Esophagus squamous epithelium (tissue), 4 donors: ENCODE measurements around the gene SNAP25.

Experiments used
- POLR2A ChIP-seq, 4 donors: fragments of 450-650 bp; IDR thresholded peaks; one replicate each; pipeline ENCODE4 v1.6.1; 2017; ENCODE audit warnings: antibody characterized with exemption in 4 of 4, mild to moderate bottlenecking in 4 of 4, moderate library complexity in 3 of 4
- TF ChIP-seq, protein P1 (sequence below), 6 experiments: fragments of 450-650 bp in 4 of 6; fragments of 200-600 bp in 2 of 6; sonication (generic) in 2 of 6; IDR thresholded peaks; one replicate each; pipeline ENCODE4 v1.5.1; 2016 to 2019; ENCODE audit warnings: antibody characterized with exemption in 6 of 6, mild to moderate bottlenecking in 4 of 6, moderate library complexity in 4 of 6

DNA sequence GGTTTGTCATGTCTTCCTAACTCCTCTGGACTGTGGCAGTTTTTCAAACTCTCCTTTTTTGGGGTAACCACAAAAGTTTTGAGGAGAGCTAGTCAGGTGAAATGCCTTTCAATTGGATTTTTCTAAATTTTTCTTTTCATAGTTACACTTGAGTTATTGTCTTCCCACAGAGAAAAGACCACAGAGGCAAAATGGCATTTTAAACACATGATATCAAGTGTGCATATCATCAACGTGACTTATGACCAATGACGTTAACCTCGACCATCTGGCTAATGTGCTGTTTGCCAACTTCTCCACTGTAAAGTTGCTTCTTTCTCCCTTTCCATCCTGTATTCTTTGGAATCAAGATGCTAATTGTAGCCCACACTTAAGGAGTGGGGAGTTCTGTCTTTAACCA, 41.3 kb upstream of the SNAP25 start:
- TF ChIP-seq, protein P1, sequence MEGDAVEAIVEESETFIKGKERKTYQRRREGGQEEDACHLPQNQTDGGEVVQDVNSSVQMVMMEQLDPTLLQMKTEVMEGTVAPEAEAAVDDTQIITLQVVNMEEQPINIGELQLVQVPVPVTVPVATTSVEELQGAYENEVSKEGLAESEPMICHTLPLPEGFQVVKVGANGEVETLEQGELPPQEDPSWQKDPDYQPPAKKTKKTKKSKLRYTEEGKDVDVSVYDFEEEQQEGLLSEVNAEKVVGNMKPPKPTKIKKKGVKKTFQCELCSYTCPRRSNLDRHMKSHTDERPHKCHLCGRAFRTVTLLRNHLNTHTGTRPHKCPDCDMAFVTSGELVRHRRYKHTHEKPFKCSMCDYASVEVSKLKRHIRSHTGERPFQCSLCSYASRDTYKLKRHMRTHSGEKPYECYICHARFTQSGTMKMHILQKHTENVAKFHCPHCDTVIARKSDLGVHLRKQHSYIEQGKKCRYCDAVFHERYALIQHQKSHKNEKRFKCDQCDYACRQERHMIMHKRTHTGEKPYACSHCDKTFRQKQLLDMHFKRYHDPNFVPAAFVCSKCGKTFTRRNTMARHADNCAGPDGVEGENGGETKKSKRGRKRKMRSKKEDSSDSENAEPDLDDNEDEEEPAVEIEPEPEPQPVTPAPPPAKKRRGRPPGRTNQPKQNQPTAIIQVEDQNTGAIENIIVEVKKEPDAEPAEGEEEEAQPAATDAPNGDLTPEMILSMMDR (IDR thresholded peaks at IDR 0.05) = no peak
- TF ChIP-seq POLR2A (IDR thresholded peaks at IDR 0.05) = no peak
